ENCODE results near the gene TP53TG5.

The TP53TG5 gene

DNA sequence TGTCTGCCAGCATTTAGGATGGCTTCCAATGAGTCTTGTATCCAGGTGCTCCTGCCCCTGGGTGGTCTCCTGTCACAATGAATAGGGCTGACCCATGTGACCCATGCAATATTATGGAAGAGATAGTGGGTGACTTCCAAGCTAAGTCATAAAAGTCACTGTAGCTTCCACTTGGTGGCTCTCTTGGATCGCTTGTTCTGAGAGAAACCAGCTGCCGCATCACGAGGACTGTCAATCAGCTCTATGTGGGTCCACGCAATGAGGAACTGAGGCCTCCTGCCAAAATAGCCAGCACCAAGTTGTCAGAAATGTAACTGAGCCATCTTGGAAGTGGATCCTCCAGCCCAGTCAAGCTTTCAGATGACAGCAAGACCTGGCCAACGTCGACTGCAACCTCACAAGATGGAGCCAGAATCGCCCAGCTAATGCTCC lies 55.2 kb downstream of the TP53TG5 start:
- TF ChIP-seq GATA2 (IDR thresholded peaks at IDR 0.05; ENCODE audit: low read depth, low read length) (no peak), GATA3 (IDR thresholded peaks at IDR 0.05; ENCODE audit: low read depth, low read length) (no peak)

Measured in SH-SY5Y (cell line).